A673 (cell line): ENCODE results near the gene PPP3R2.
A peak's percentile ranks its signal among the peaks of the same experiment; 100 is the strongest.

Source experiments
- CTCF ChIP-seq: fragments of 300-800, 200-600 bp; sonication (generic); conservative IDR thresholded peaks from 2 replicates; pipeline ENCODE4 v1.5.1; 2017; ENCODE audit warnings: low read depth, mild to moderate bottlenecking, antibody characterized with exemption, low read length, moderate library complexity, mixed read lengths
- EZH2 ChIP-seq: fragments of 200-600 bp; sonication (generic); IDR thresholded peaks from 2 replicates; pipeline ENCODE4 v1.6.1; 2017; ENCODE audit warnings: borderline replicate concordance, low read depth, mild to moderate bottlenecking, mixed read lengths, antibody characterized with exemption, low read length; ENCODE audit not compliant: poor library complexity, severe bottlenecking

DNA sequence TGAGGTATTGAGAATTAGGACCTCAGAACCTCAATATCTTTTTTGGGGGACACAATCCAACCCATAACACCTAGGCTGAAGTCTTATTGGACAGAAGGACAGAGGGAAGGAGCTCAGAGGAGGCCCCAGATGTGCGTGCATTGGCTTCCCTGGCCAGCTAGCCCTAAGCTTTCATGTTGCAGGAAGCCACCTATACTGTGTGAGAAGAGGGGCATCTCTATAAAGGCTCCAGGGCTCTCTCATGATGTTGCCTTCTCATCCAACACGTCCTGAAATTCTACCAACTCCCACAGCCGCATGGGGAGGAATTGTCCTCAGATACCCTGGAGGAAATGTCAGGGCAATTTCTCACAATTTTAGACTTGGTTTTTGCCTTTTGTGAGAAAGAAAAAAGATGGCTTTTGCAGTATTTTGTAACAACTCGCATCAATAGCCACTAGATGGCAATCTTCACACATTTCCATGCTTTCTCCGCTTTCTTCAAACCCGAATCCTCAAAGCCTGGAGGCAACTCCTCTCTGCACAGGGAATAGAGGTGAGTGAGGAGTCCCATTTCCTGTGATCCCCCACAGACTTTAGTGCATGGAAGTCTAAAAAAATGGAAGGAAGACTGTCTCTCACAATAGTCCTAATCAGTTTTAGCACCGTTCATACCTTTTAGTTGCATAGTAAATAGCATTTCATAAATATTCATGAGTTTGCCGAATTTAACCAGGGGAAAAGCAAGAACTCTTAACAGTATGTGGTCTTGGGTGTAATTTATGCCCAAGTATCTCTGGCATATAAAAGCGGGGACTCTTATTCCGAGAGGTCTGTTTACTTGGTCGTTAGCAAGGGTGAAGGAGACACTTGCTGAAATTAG, 7.4 kb upstream of the PPP3R2 start:
- TF ChIP-seq CTCF = peak; percentile 72
- no peak for TF ChIP-seq EZH2
